Suprapubic skin (tissue), 4 donors: Measurements from ENCODE around the gene MYMX. TPM values are rescaled to one million over a fixed set of nuclear protein-coding genes. Genes with fewer than 3 reads are reported as not detected.
A peak's percentile ranks its signal among the peaks of the same experiment; 100 is the strongest.

Experiments
- DNase-seq, 2 donors: peaks; one replicate each; pipeline ENCODE4 v3.0.0-alpha.2; 2019; ENCODE audit warnings: low spot score in 2 of 2
- H3K27ac ChIP-seq: fragments of 200-600 bp; sonication (generic); one replicate; pipeline ENCODE4 v1.5.1; 2019
- H3K27me3 ChIP-seq: fragments of 200-600 bp; sonication (generic); one replicate; pipeline ENCODE4 v1.5.1; 2019
- H3K36me3 ChIP-seq: fragments of 200-600 bp; sonication (generic); one replicate; pipeline ENCODE4 v1.5.1; 2019
- H3K4me1 ChIP-seq: fragments of 200-600 bp; sonication (generic); one replicate; pipeline ENCODE4 v1.5.1; 2019
- H3K4me3 ChIP-seq: fragments of 200-600 bp; sonication (generic); one replicate; pipeline ENCODE4 v1.5.1; 2019; ENCODE audit warnings: mild to moderate bottlenecking
- H3K9me3 ChIP-seq: fragments of 200-600 bp; sonication (generic); one replicate; pipeline ENCODE4 v1.5.1; 2019
- CTCF ChIP-seq, 2 donors: fragments of 200-600 bp in 1 of 2; fragments of 450-650 bp in 1 of 2; sonication (generic) in 1 of 2; IDR thresholded peaks; one replicate each; pipeline ENCODE4 v1.5.1; 2016 to 2019; ENCODE audit warnings: antibody characterized with exemption in 2 of 2, mild to moderate bottlenecking in 1 of 2, moderate library complexity in 1 of 2
- EP300 ChIP-seq: sonication (generic); formaldehyde crosslinking; IDR thresholded peaks from one replicate; pipeline ENCODE4 v1.6.1; 2017; ENCODE audit warnings: antibody characterized with exemption
- POLR2A ChIP-seq, 2 donors: fragments of 450-650 bp; IDR thresholded peaks; one replicate each; pipeline ENCODE4 v1.6.1; 2017; ENCODE audit warnings: antibody characterized with exemption in 2 of 2, mild to moderate bottlenecking in 2 of 2, moderate library complexity in 2 of 2
- POLR2AphosphoS5 ChIP-seq, 3 donors: sonication (generic); formaldehyde crosslinking; IDR thresholded peaks; one replicate each; pipeline ENCODE4 v1.6.1; 2017; ENCODE audit warnings: antibody characterized with exemption in 3 of 3
- WGBS: methylation state at CpG from one replicate; pipeline ENCODE4 v1.1.5; 2018; 5-methylcytosine and 5-hydroxymethylcytosine counted together
- total RNA-seq, 4 donors: library from RNA; depleted of rRNA; stranded (reverse); fragments of >200 nt; gene quantifications; one replicate each; pipeline ENCODE4 v1.1.0, GENCODE V29; 2016

MYMX gene
- total RNA-seq, 4 donors from 2014 or later = not detected

GRCh38 chr6:44243345-44243744 is 26.6 kb downstream of the MYMX start:
- 92% methylated on average over 7 of the region's 7 CpGs for WGBS
- Histone ChIP-seq H3K27ac (no peak overlapping the region), H3K27me3 (no peaks in the 10 kb centered on the region), H3K4me3 (no peak overlapping the region), H3K36me3 (no peaks in the 10 kb centered on the region), H3K9me3 (no peaks in the 10 kb centered on the region), H3K4me1 (peaks cover 15% of the 10 kb centered on the region)
- TF ChIP-seq POLR2AphosphoS5 (IDR thresholded peaks at IDR 0.05) = no peak
- TF ChIP-seq EP300 = no peak
- TF ChIP-seq POLR2A (IDR thresholded peaks at IDR 0.05) = no peak
- no peak for TF ChIP-seq CTCF (IDR thresholded peaks at IDR 0.05)
- no peak for DNase-seq

- Histone ChIP-seq H3K27me3 (no peaks in the 10 kb centered on the region), H3K36me3 (peaks cover 17% of the 10 kb centered on the region), H3K9me3 (no peaks in the 10 kb centered on the region), H3K4me3 (peak overlapping the region; percentile 92), H3K4me1 (peaks cover 36% of the 10 kb centered on the region), H3K27ac (peak overlapping the region; percentile 94)
- no peak for TF ChIP-seq POLR2AphosphoS5 (IDR thresholded peaks at IDR 0.05)
- no peak for TF ChIP-seq EP300
- no peak for TF ChIP-seq POLR2A (IDR thresholded peaks at IDR 0.05)
- TF ChIP-seq CTCF (IDR thresholded peaks at IDR 0.05) = no peak
- WGBS = 80% methylated on average over 10 of the region's 12 CpGs
- no peak for DNase-seq
Measured at GRCh38 chr6:44245391-44245911, 28.7 kb downstream of the MYMX start.

GRCh38 chr6:44245912-44246662 is 29.4 kb downstream of the MYMX start:
- WGBS = under 1% methylated on average over 34 of the region's 62 CpGs
- peak; percentile 91 for DNase-seq
- peaks cover 39% of the 10 kb centered on the region for H3K4me1 ChIP-seq

GRCh38 chr6:44246663-44247337 is 30.1 kb downstream of the MYMX start, which contains the start of gene HSP90AB1:
Gene HSP90AB1 (plus strand): TSS chr6:44247101. CDS start chr6:44248630, 1,529 bp downstream.
- peak; percentile 97 to 98 for DNase-seq
- Histone ChIP-seq H3K4me3 (peak within 1 kb of the TSS; percentile 92), H3K27ac (peak within 1 kb of the TSS; percentile 94), H3K4me1 (peaks cover 39% of the 10 kb centered on the region), H3K36me3 (peaks cover 31% of the 10 kb centered on the region), H3K9me3 (no peaks in the 10 kb centered on the region), H3K27me3 (no peaks in the 10 kb centered on the region)
- WGBS = under 1% methylated on average over 22 of the region's 34 CpGs
- TF ChIP-seq POLR2AphosphoS5 (IDR thresholded peaks at IDR 0.05) (peak; percentile 98 to 99 (median 99)), POLR2A (IDR thresholded peaks at IDR 0.05) (peak; percentile 97 to 99), CTCF (IDR thresholded peaks at IDR 0.05) (no peak), EP300 (no peak)

More at GRCh38 chr6:44245912-44246662, 29.4 kb downstream of the MYMX start:
- TF ChIP-seq POLR2A (IDR thresholded peaks at IDR 0.05) (no peak), POLR2AphosphoS5 (IDR thresholded peaks at IDR 0.05) (peak in 1 of 3 donors; percentile 36)
- Histone ChIP-seq H3K4me3 (peak overlapping the region; percentile 92), H3K27ac (peak overlapping the region; percentile 94), H3K9me3 (no peaks in the 10 kb centered on the region), H3K36me3 (peaks cover 24% of the 10 kb centered on the region), H3K27me3 (no peaks in the 10 kb centered on the region)

- Histone ChIP-seq H3K27me3 (no peaks in the 10 kb centered on the region), H3K9me3 (no peaks in the 10 kb centered on the region), H3K36me3 (peaks cover 39% of the 10 kb centered on the region), H3K27ac (peak overlapping the region; percentile 94), H3K4me3 (peak overlapping the region; percentile 92), H3K4me1 (peaks cover 39% of the 10 kb centered on the region)
- TF ChIP-seq POLR2AphosphoS5 (IDR thresholded peaks at IDR 0.05) (peak in 1 of 3 donors; percentile 93), CTCF (IDR thresholded peaks at IDR 0.05) (no peak)
- WGBS = 6% methylated on average over 4 of the region's 52 CpGs
- DNase-seq = peak in 1 of 2 donors; percentile 86
Measured at GRCh38 chr6:44247338-44248302, 30.9 kb downstream of the MYMX start.
